Measurements from ENCODE around the gene C14orf132.

The C14orf132 gene

DNA sequence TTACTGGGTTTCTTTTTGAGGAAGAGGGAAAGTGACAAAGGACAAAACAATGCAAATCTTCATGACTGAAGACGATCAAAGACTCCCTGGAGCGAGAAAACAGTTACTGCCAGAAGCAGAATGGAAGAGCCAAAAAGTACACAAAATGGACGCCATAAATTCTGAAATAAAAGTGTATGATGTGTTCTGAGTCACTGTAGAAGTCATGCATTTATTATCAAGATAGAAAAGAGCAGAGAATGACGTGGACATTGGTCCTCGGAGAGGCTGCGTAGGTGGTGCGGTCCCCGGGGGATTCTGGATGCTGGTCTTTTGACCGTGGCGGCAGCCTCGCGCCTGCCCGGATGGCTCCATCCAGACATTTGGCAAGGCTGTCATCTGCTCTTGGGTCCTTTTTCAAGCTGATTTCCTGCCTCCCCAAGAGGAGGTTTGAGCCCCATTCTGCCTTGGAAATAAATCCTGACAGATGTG lies 52.8 kb downstream of the C14orf132 start:
- DNase-seq (ENCODE audit: extremely low read depth, low read depth), result no peak
- TF ChIP-seq, protein P1, sequence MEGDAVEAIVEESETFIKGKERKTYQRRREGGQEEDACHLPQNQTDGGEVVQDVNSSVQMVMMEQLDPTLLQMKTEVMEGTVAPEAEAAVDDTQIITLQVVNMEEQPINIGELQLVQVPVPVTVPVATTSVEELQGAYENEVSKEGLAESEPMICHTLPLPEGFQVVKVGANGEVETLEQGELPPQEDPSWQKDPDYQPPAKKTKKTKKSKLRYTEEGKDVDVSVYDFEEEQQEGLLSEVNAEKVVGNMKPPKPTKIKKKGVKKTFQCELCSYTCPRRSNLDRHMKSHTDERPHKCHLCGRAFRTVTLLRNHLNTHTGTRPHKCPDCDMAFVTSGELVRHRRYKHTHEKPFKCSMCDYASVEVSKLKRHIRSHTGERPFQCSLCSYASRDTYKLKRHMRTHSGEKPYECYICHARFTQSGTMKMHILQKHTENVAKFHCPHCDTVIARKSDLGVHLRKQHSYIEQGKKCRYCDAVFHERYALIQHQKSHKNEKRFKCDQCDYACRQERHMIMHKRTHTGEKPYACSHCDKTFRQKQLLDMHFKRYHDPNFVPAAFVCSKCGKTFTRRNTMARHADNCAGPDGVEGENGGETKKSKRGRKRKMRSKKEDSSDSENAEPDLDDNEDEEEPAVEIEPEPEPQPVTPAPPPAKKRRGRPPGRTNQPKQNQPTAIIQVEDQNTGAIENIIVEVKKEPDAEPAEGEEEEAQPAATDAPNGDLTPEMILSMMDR (IDR thresholded peaks at IDR 0.05; ENCODE audit: low read depth, low read length), result no peak

- TF ChIP-seq, protein P1 (IDR thresholded peaks at IDR 0.05; ENCODE audit: low read depth, low read length), result no peak
- DNase-seq (ENCODE audit: extremely low read depth, low read depth), result no peak
Observed at GRCh38 chr14:96092936-96093335, 53.8 kb downstream of the C14orf132 start.

DNA sequence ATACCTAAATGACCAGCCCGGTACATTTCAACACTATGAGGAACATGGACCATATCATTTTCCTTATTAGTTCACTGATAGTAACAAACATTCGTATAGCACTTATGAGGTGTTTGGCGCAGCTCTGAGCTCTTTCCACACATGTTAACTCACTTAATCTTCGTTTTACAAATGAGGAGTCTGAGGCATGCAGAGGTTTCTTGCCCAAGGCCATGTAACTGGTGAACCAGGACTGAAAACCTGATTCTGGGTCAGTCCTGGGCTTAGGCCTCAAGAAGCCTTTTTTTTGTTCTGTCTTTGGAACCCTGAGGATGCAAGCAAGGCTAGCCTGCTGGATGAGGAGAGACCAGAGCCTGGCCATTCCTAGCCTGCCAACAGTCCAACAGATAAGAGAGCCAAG lies 55.0 kb downstream of the C14orf132 start:
- TF ChIP-seq, protein P1 (IDR thresholded peaks at IDR 0.05; ENCODE audit: low read depth, low read length), result no peak
- DNase-seq (ENCODE audit: extremely low read depth, low read depth), result no peak

DNA sequence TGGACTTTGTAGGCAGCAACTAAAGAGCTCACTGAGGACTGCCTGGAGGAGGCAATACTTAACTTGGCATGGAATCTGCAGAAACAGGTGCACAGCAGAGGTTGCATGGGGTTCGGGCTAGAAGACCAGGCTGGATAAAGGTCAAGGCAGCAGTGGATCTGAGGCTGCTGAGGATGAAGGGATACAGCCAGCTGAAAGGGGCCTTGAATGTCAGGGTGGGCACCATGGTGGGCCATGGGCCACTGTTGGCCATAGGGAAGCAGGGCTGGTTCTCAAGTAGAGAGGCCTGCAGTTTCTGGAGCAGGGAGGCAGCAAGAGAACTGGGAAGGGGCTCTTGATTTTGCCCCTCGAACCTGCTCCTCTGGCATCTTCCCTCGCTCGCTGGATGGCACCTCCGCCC lies 55.5 kb downstream of the C14orf132 start:
- TF ChIP-seq, protein P1 (IDR thresholded peaks at IDR 0.05; ENCODE audit: low read depth, low read length), result no peak
- no peak for DNase-seq (ENCODE audit: extremely low read depth, low read depth)

- TF ChIP-seq, protein P1 (IDR thresholded peaks at IDR 0.05; ENCODE audit: low read depth, low read length), result no peak
- no peak for DNase-seq (ENCODE audit: extremely low read depth, low read depth)
Observed at GRCh38 chr14:96095058-96095457, 55.9 kb downstream of the C14orf132 start.

DNA sequence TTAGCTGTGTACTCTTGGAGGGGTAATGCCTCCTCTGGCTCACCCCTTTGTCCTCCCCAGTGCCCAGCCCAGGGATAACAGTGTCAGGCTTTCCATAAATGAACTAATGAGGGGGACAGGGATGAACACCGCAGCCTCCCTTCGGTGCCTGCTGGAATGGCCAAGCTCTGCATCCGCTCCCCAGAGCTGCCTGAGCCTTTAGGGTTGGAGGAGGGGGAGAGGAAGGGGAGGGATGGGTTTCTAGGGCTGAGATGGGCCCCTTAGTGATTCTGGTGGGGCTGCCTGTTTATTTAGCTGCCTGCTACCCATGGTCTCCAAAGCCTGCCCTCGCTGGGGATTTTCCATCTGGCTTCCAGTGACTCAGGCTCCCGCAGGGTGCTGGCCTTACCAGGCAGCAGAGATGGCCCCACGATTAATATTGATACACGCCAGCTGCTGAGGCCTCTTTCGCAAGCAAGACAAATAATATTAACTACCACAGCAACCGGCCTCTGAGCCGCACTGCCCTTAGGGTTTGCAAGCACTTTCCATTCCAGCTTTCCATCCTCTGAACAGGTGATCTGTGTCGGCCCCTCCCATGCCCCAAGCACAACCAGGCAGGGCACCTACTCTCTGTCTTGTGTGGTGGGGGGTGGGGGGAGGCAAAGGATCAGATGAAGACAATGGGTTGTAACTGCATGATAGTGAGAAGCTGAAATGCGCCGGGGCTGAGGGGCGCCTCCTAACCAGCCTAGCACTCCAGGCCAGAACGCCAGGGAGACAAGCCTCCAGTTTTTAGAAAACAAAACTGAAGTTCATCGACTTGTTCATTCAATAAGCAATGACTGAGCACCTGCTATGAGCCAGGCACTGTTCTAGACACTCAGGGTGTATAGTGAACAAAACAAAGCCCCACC lies 56.7 kb downstream of the C14orf132 start:
- peak; percentile 69 for DNase-seq (ENCODE audit: extremely low read depth, low read depth)
- TF ChIP-seq, protein P1 (IDR thresholded peaks at IDR 0.05; ENCODE audit: low read depth, low read length), result no peak
